H1 (cell line): ENCODE data around the gene CEP290. TPM values are rescaled to one million over a fixed set of nuclear protein-coding genes. Genes with fewer than 3 reads are reported as not detected.

ENCODE experiments used
- CHD7 ChIP-seq: fragments of 300-600 bp; sonication (generic); IDR thresholded peaks from 2 replicates; pipeline ENCODE4 v1.7.1; 2012; ENCODE audit warnings: low read length, moderate library complexity, mild to moderate bottlenecking, inconsistent platforms; ENCODE audit not compliant: insufficient replicate concordance
- EP300 ChIP-seq, 2 experiments: IDR thresholded peaks; 1 replicate in 1 of 2; 2 replicates in 1 of 2; pipeline ENCODE4 v1.6.1; 2011 to 2012; ENCODE audit warnings: low read depth in 2 of 2, low read length in 2 of 2, mild to moderate bottlenecking in 2 of 2, borderline replicate concordance in 1 of 2, inconsistent platforms in 1 of 2, moderate library complexity in 1 of 2
- KDM5A ChIP-seq: fragments of 200-600 bp; IDR thresholded peaks from 2 replicates; pipeline ENCODE4 v1.7.1; 2012; ENCODE audit warnings: mild to moderate bottlenecking, low read length, inconsistent platforms, mixed read lengths
- MAFK ChIP-seq: IDR thresholded peaks from 2 replicates; pipeline ENCODE4 v1.6.1; 2012; ENCODE audit warnings: low read depth, mild to moderate bottlenecking, improper control_type of control experiment, low read length
- RXRA ChIP-seq: IDR thresholded peaks from 2 replicates; pipeline ENCODE4 v1.6.1; 2011; ENCODE audit warnings: low read depth, mild to moderate bottlenecking, low read length, moderate library complexity; ENCODE audit not compliant: insufficient read depth
- SIX5 ChIP-seq: IDR thresholded peaks from 2 replicates; pipeline ENCODE4 v1.6.1; 2011; ENCODE audit warnings: mild to moderate bottlenecking, low read depth, low read length
- SP1 ChIP-seq: IDR thresholded peaks from 2 replicates; pipeline ENCODE4 v1.6.1; 2011; ENCODE audit warnings: low read depth, low read length
- TAF1 ChIP-seq: IDR thresholded peaks from 2 replicates; pipeline ENCODE4 v1.6.1; 2011; ENCODE audit warnings: mild to moderate bottlenecking, low read depth, low read length
- polyA plus RNA-seq, 7 experiments: library from polyadenylated mRNA; depleted of rRNA in 3 of 7; stranded (reverse) in 5 of 7; unstranded in 2 of 7; fragments of >200 nt in 5 of 7; fragments of 200-250 nt in 2 of 7; gene quantifications; 1 replicate in 5 of 7; 2 replicates in 1 of 7; 4 replicates in 1 of 7; pipeline versions ENCODE4 v1.2.1 to v1.2.3, GENCODE V29; 2011 to 2013; ENCODE audit warnings: missing spikeins in 2 of 7, mixed read lengths in 2 of 7
- total RNA-seq: library from RNA; stranded (reverse); fragmentation: NEBNext Ultra II Directional; extraction: Animal tissue kit (Norgen Biotek cat#: 25700); gene quantifications from 2 replicates; pipeline ENCODE4 v1.2.1, GENCODE V29; 2021
- TF ChIP-seq, protein P1 (sequence below): IDR thresholded peaks from 2 replicates; pipeline ENCODE4 v1.6.1; 2012; ENCODE audit warnings: low read length, inconsistent platforms
- TF ChIP-seq, protein P2 (sequence below): IDR thresholded peaks from 2 replicates; pipeline ENCODE4 v1.6.1; 2011; ENCODE audit warnings: low read depth, mild to moderate bottlenecking, low read length; ENCODE audit not compliant: insufficient read depth

The CEP290 gene
- total and polyA plus RNA-seq, 2 of the 8 experiments (the other 6 are each of a cell fraction or from before 2014, with no cell fraction given): 2.1 to 5.9 TPM

- TF ChIP-seq CHD7 (no peak), KDM5A (no peak), RXRA (no peak), SIX5 (no peak), SP1 (no peak), EP300 (IDR thresholded peaks at IDR 0.05; ENCODE audit: borderline replicate concordance in 1 of 2, low read depth in 2 of 2, low read length in 2 of 2) (no peak), MAFK (no peak), TAF1 (no peak)
- TF ChIP-seq, protein P1, sequence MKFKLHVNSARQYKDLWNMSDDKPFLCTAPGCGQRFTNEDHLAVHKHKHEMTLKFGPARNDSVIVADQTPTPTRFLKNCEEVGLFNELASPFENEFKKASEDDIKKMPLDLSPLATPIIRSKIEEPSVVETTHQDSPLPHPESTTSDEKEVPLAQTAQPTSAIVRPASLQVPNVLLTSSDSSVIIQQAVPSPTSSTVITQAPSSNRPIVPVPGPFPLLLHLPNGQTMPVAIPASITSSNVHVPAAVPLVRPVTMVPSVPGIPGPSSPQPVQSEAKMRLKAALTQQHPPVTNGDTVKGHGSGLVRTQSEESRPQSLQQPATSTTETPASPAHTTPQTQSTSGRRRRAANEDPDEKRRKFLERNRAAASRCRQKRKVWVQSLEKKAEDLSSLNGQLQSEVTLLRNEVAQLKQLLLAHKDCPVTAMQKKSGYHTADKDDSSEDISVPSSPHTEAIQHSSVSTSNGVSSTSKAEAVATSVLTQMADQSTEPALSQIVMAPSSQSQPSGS: no peak
- TF ChIP-seq, protein P2, sequence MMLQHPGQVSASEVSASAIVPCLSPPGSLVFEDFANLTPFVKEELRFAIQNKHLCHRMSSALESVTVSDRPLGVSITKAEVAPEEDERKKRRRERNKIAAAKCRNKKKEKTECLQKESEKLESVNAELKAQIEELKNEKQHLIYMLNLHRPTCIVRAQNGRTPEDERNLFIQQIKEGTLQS: no peak
Observed at GRCh38 chr12:88035907-88036289, 106.0 kb downstream of the CEP290 start (continued).
